ENCODE data around the gene RAB3IP. TPM values are rescaled to one million over a fixed set of nuclear protein-coding genes. Genes with fewer than 3 reads are reported as not detected.
"Not testable (repeated sequence)": the region's sequence is repeated elsewhere in the genome, so short reads cannot be mapped to it uniquely, and the experiment has no call there.

The RAB3IP gene
- total RNA-seq, 2 experiments from 2014 or later, result 30.3 to 34.0 TPM

GRCh38 chr12:69765515-69765914 lies 26.9 kb downstream of the RAB3IP start:
- Mint-ChIP-seq H3K4me3 (no peak overlapping the region), H3K27ac (no peak overlapping the region), H3K27me3 (no peaks in the 10 kb centered on the region), H3K9me3 (peaks cover 62% of the 10 kb centered on the region), H3K36me3 (peaks cover 87% of the 10 kb centered on the region), H3K4me1 (ENCODE audit: low read depth) (no peaks in the 10 kb centered on the region)
- POLR2A ChIA-PET, result no interaction called here
- CTCF ChIA-PET, result no interaction called here
- no peak for DNase-seq
- intact Hi-C loops (cut with micrococcal nuclease), result no loop called here

- no peak for DNase-seq
- CTCF ChIA-PET, result no interaction called here
- Mint-ChIP-seq H3K36me3 (peaks cover 84% of the 10 kb centered on the region), H3K4me1 (ENCODE audit: low read depth) (no peaks in the 10 kb centered on the region), H3K4me3 (no peak overlapping the region), H3K27ac (no peak overlapping the region), H3K27me3 (no peaks in the 10 kb centered on the region), H3K9me3 (peaks cover 66% of the 10 kb centered on the region)
- POLR2A ChIA-PET, result no interaction called here
- intact Hi-C loops (cut with micrococcal nuclease), result no loop called here
Measured at GRCh38 chr12:69766260-69766659, 27.6 kb downstream of the RAB3IP start.

DNA sequence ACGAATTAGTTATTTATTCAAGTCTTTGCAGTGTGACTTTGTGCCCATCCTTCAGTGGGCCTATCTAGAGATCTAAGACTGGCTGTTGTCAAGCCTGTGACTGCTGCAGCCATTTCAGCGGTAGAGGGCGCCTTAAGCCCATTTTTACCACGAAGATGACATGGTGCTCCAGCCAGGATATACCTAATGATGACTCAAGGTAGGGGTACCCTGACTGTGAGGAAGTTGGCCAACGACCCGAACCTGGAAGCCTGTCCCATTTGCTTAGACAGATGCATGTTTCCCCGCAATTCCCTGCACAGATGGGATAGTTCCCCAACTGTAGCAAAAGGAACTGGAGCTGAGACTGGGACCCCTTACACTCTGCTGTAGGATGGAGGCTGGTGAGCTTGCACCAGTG lies 41.3 kb downstream of the RAB3IP start:
- Mint-ChIP-seq H3K27ac (no peak overlapping the region), H3K4me1 (ENCODE audit: low read depth) (no peaks in the 10 kb centered on the region), H3K27me3 (no peaks in the 10 kb centered on the region), H3K4me3 (no peak overlapping the region), H3K36me3 (peaks cover 43% of the 10 kb centered on the region), H3K9me3 (peaks cover 4% of the 10 kb centered on the region)
- POLR2A ChIA-PET, result no interaction called here
- DNase-seq, result no peak
- CTCF ChIA-PET, result no interaction called here
- intact Hi-C loops (cut with micrococcal nuclease), result no loop called here

- Mint-ChIP-seq H3K4me3 (no peak overlapping the region), H3K27ac (no peak overlapping the region), H3K4me1 (ENCODE audit: low read depth) (no peaks in the 10 kb centered on the region), H3K27me3 (no peaks in the 10 kb centered on the region), H3K36me3 (peaks cover 62% of the 10 kb centered on the region), H3K9me3 (peaks cover 4% of the 10 kb centered on the region)
- CTCF ChIA-PET, result no interaction called here
- intact Hi-C loops (cut with micrococcal nuclease), result no loop called here
- DNase-seq, result no peak
- POLR2A ChIA-PET, result no interaction called here
Measured at GRCh38 chr12:69783365-69783764, 44.7 kb downstream of the RAB3IP start.

DNA sequence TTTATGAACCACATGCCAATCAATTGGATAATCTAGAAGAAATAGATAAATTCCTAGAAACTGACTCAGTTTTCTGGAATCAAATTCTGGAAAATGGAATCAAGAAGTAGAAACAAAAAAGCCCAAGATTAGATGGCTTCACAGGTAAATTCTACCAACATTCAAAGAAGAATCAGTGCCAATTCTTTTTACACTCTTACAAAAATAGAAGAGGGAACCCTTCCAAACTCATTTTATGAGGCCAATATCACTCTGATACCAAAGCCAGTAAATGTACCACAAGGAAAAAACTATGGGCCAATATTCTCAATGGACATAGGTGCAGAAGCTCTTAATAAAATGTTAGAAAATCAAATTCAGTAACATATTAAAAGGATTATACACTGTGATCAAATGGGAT lies 50.7 kb downstream of the RAB3IP start:
- H3K27ac Mint-ChIP-seq, result no peak overlapping the region
- DNase-seq, result no peak
- intact Hi-C loops (cut with micrococcal nuclease), result no loop called here
- H3K4me1 Mint-ChIP-seq (ENCODE audit: low read depth), result no peaks in the 10 kb centered on the region
- H3K36me3 Mint-ChIP-seq, result peaks cover 66% of the 10 kb centered on the region
- H3K9me3 Mint-ChIP-seq, result peaks cover 33% of the 10 kb centered on the region
- ChIA-PET CTCF (no interaction called here), POLR2A (no interaction called here)
- H3K4me3 Mint-ChIP-seq, result no peak overlapping the region
- H3K27me3 Mint-ChIP-seq, result no peaks in the 10 kb centered on the region

GRCh38 chr12:69792533-69792932 lies 53.9 kb downstream of the RAB3IP start:
- H3K27ac Mint-ChIP-seq, result no peak overlapping the region
- H3K4me3 Mint-ChIP-seq, result no peak overlapping the region
- H3K27me3 Mint-ChIP-seq, result no peaks in the 10 kb centered on the region
- H3K36me3 Mint-ChIP-seq, result peaks cover 65% of the 10 kb centered on the region
- ChIA-PET POLR2A (no interaction called here), CTCF (no interaction called here)
- peaks cover 38% of the 10 kb centered on the region for H3K9me3 Mint-ChIP-seq
- no peaks in the 10 kb centered on the region for H3K4me1 Mint-ChIP-seq (ENCODE audit: low read depth)
- intact Hi-C loops (cut with micrococcal nuclease), result no loop called here
- no peak for DNase-seq

GRCh38 chr12:69807101-69807897 lies 68.6 kb downstream of the RAB3IP start:
- CTCF ChIA-PET; H3K27ac Mint-ChIP-seq; intact Hi-C loops (cut with micrococcal nuclease); H3K4me1 Mint-ChIP-seq (ENCODE audit: low read depth); POLR2A ChIA-PET; H3K4me3 Mint-ChIP-seq; H3K27me3 Mint-ChIP-seq; DNase-seq: not testable (repeated sequence)
- Mint-ChIP-seq H3K9me3 (peaks cover 41% of the 10 kb centered on the region), H3K36me3 (peaks cover 65% of the 10 kb centered on the region)

DNA sequence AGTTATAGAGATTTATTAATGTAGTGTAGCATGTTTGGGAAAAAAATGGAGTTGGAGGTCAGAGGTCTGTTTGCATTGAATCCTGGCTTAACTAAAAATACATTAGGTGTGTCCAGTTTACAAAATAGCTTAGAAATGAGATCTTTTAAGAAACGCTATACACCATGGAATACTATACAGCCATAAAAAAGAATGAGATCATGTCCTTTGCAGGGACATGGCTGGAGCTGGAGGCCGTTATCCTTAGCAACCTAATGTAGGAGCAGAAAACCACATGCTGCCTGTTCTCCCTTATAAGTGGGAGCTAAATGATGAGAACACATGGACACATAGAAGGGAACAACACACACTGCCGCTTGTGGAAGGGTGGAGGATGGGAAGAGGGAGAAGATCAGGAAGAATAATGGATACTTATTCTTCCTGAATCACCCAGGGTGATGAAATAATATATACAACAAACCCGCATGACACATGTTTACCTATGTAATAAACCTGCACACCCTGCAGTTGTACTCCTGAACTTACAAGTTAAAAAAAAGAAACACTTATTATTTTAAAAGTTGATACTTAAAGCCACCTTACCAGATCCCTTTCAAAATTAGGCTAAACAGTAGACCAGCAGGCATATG lies 72.3 kb downstream of the RAB3IP start:
- Mint-ChIP-seq H3K36me3 (peaks cover 66% of the 10 kb centered on the region), H3K27ac (no peak overlapping the region), H3K4me3 (no peak overlapping the region), H3K27me3 (no peaks in the 10 kb centered on the region), H3K9me3 (peaks cover 29% of the 10 kb centered on the region), H3K4me1 (ENCODE audit: low read depth) (no peaks in the 10 kb centered on the region)
- CTCF ChIA-PET, result no interaction called here
- intact Hi-C loops (cut with micrococcal nuclease), result loop anchor here (10.0 kb wide), 1 partner anchor 66 kb away; no protein-coding TSS in a partner anchor
- POLR2A ChIA-PET, result no interaction called here
- DNase-seq, result no peak

GRCh38 chr12:69816082-69816481 lies 77.4 kb downstream of the RAB3IP start:
- H3K9me3 Mint-ChIP-seq, result no peaks in the 10 kb centered on the region
- CTCF ChIA-PET, result no interaction called here

DNA sequence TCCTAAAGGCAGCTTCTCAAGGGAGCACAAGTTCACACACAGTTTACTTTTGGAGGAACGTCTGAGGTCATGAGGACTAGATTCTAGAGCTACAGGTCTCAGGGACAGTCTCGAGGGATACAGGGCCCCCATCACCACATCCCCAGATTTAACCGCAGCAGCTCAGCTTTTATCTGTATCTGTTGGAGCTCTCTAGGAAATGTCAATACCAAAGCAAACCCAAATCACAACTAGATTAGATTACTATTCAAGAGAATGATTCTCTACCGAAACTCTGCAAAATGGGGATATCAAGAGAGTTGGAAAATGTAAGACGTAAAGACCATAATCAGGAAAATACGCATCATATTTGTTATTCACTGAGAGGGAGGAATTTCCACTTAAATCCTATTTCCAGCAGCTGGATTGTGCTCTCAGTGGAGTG lies 82.4 kb downstream of the RAB3IP start:
- H3K27me3 Mint-ChIP-seq, result peaks cover 1% of the 10 kb centered on the region

More at GRCh38 chr12:69816082-69816481, 77.4 kb downstream of the RAB3IP start:
- Mint-ChIP-seq H3K4me1 (ENCODE audit: low read depth) (no peaks in the 10 kb centered on the region), H3K27ac (no peak overlapping the region), H3K36me3 (peaks cover 33% of the 10 kb centered on the region), H3K27me3 (no peaks in the 10 kb centered on the region), H3K4me3 (no peak overlapping the region)
- POLR2A ChIA-PET, result no interaction called here
- intact Hi-C loops (cut with micrococcal nuclease), result loop anchor here (10.0 kb wide), 1 partner anchor 71 kb away; no protein-coding TSS in a partner anchor
- no peak for DNase-seq

DNA sequence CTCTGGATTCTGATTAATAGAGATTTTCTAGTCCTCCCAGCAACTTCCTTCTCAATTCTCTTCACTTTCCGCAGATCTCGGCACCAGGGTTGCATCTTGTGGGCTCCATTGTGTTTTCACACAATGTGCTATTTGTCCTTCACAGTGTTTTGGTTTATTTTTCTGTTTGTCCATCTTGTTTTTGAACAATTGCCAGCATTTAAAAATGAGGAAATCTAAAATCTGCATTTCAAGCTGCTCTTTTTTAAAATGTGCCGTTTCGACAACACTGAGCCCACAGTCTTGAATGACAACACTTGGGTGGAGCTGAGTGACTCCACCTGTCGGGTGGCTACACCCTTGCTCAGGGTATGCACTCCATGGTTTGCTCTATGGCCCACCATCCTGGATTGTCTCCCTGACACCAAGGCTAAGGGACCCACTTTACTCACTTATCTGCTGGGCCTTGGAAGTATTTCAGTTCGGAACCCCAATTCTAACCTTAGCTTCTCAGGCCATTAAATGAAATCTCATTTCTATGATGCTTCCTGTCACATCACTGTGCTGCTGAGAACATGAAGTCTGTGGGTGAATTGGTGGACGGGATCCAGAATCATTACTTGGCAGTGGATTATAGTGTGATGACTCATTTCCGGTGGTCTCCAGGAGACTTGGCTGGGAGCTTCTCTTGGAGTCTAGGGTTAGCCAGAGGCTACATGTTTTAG lies 82.9 kb downstream of the RAB3IP start:
- H3K4me3 Mint-ChIP-seq, result no peak overlapping the region
- ChIA-PET POLR2A (no interaction called here), CTCF (no interaction called here)
- intact Hi-C loops (cut with micrococcal nuclease), result no loop called here
- H3K27me3 Mint-ChIP-seq, result peaks cover 1% of the 10 kb centered on the region
- peaks cover 2% of the 10 kb centered on the region for H3K36me3 Mint-ChIP-seq
- H3K4me1 Mint-ChIP-seq (ENCODE audit: low read depth), result no peaks in the 10 kb centered on the region
- no peaks in the 10 kb centered on the region for H3K9me3 Mint-ChIP-seq
- H3K27ac Mint-ChIP-seq, result no peak overlapping the region
- DNase-seq, result no peak

More for the DNA sequence above, 82.4 kb downstream of the RAB3IP start:
- H3K4me3 Mint-ChIP-seq, result no peak overlapping the region
- peaks cover 5% of the 10 kb centered on the region for H3K36me3 Mint-ChIP-seq
- ChIA-PET CTCF (no interaction called here), POLR2A (no interaction called here)
- no peaks in the 10 kb centered on the region for H3K4me1 Mint-ChIP-seq (ENCODE audit: low read depth)
- intact Hi-C loops (cut with micrococcal nuclease), result no loop called here
- H3K27ac Mint-ChIP-seq, result no peak overlapping the region
- no peak for DNase-seq
- no peaks in the 10 kb centered on the region for H3K9me3 Mint-ChIP-seq

DNA sequence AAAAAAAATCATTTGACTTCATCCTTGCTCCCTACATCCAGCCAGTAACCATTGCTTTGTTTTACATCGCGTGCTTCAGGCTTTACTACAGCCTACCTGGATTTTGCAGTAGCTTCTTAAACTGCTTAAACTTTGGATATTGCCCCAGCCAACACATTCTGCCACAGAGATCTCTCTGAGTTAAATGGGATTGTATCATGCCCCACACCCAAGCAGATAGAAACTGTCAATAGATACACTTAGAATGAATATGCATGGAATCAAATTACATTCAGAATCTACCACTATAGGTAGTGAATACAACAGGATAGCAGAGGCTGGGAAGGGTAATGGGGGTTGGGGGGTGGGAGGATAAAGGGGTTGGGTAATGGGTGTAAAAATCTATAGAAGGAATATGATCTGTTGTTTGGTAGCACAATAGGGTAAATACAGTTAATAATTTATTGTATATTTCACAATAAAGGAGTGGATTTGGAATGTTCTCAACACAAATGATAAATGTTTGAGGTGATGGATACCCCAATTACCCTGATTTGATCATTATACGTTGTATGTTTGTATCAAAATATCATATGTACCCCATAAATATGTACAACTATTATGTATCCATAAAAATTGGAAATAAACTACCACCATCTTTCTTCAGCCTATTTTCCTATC lies 83.7 kb downstream of the RAB3IP start:
- Mint-ChIP-seq H3K36me3 (no peaks in the 10 kb centered on the region), H3K4me3 (no peak overlapping the region), H3K27me3 (peaks cover 3% of the 10 kb centered on the region), H3K27ac (no peak overlapping the region), H3K4me1 (ENCODE audit: low read depth) (no peaks in the 10 kb centered on the region), H3K9me3 (no peaks in the 10 kb centered on the region)
- ChIA-PET POLR2A (no interaction called here), CTCF (no interaction called here)
- intact Hi-C loops (cut with micrococcal nuclease), result no loop called here
- DNase-seq, result no peak

All from activated CD4-positive, alpha-beta memory T cell treated with anti-CD3 and anti-CD28 coated beads for 36 hours (primary cell).